HG03469 (cell line): Measurements from ENCODE around the gene ADAMTS18.

Experiments used
- ATAC-seq: cut with Tn5 transposase; IDR thresholded peaks from one replicate; pipeline ENCODE4 v1.9.1; 2021; ENCODE audit warnings: mild to moderate bottlenecking, moderate library complexity, moderate number of reproducible peaks; ENCODE audit not compliant: unreplicated experiment

Gene ADAMTS18

DNA sequence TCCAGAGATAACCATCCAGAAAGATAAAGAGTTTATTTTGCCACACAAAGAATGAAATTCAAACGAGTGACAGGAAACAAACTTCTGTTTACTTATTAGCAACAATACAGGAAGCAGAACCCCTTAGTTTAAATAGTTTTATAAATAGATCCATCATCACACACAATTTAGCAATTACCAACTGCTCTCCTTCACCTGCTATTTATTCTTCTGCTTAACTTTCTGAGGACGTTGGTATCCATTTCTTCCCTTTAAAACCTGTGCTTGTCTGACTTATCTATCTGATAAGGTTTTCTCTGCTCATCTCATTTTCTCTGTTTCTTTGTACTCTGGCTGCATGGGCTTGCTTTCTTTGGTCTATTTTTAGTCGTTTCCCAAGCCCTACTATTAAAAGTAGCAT is 4.3 kb upstream of the ADAMTS18 start:
- ATAC-seq = no peak

DNA sequence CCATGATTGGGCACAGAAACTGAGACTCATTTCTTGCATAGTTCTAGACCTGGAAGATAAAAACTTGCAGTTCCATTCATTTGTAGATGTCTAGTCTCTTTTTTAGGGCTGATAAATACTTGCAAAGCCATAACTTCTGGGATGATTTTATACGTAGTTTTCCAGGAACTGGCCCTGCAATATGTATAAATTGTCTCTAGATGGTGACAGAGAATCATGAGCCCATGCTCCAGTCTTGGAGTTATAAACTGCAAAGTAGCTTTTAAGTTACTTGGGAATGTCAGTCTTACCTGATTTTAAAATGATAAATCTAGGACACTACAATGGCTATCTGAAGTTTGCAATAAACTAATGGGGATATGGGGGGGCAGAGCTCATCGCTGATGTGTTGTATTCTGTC is 3.0 kb upstream of the ADAMTS18 start:
- ATAC-seq = no peak

DNA sequence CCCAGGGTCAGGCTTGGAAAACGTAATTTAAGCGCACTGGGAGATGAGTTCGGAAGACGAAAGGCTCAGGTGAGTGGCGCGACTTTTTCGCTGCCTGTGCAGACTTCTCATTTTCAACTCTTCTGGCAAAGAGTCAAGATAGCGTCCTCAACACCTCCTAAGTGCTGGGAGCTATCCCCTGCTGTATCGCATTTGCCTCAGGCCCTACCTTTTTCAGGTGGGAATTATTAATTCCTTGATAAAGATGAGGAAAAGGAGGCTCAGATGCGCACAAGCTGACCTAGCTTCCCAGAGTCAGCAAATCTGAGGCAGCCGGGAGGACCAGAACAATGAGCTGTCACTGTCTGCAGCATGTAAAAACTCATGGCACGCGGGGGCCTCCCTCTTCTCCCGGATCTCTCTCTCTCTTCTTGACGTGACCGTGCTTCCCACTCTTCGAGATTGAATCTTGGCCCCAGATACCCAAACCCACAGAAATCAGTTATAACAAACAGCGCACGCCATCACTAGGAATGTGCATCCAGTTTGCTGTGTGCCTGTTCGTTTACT is 512 bp upstream of the ADAMTS18 start:
- ATAC-seq = no peak

DNA sequence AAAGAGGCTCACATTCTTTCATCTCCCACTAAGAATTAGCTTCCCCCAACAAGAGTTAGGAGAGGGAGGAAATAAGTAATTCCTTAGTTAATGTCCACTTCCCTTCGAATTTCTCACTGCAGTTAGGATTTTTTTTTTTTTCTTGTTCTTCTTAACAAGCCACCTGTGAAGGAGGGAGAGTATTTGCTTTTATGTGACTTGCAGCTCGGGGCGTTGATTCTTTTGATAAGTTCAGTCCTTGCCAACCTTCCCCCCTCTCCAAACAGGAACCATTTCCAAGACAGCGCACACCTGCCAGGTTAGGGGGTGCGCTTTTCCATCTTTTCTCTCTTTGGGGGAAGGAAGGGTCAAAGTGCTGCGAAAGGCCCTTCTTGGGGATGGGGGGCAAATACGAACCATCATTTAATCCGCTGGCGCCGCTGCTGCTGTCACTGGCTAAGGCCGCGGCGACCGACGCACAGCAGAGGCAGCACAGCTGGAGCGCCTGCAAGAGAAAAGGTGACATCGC is 758 bp downstream of the ADAMTS18 start:
- no peak for ATAC-seq

DNA sequence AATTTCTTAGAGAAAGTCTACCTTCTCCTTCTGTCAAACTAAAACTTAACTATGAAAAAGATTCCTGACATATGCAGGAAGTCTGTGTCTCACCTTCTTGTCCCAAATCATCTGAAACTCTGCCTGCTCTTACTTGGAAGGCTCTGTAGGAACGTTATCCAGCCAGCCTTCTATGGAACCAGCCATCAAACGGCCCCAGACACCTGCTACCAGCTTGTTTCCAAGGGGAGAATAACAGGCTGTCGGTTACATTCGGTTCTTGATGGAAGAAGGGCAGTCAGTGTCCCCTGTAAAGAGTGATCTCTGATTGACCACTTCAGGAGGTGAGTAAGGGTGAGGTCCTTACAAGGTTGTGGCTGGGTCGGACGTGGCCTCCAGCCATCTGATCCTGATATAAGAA is 1.7 kb downstream of the ADAMTS18 start:
- ATAC-seq = no peak

DNA sequence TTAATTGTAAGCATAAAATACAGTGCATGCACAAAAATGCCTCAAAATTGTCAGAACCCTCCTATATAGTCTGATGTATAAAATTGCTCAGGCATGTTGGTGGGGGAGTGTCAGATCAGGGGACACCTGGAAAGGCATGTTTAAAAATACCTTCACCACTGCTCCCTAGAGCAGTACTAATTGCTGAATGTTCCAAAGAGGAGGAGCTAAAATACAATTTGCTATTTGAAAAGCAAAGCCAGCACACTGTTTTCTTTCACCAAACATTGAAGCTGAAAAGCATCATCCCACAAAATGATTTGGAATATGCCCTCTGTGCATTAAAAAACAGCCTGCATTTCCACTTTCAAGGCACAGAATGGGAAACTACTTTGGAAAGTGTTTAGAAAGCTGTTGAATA is 2.6 kb downstream of the ADAMTS18 start:
- no peak for ATAC-seq

DNA sequence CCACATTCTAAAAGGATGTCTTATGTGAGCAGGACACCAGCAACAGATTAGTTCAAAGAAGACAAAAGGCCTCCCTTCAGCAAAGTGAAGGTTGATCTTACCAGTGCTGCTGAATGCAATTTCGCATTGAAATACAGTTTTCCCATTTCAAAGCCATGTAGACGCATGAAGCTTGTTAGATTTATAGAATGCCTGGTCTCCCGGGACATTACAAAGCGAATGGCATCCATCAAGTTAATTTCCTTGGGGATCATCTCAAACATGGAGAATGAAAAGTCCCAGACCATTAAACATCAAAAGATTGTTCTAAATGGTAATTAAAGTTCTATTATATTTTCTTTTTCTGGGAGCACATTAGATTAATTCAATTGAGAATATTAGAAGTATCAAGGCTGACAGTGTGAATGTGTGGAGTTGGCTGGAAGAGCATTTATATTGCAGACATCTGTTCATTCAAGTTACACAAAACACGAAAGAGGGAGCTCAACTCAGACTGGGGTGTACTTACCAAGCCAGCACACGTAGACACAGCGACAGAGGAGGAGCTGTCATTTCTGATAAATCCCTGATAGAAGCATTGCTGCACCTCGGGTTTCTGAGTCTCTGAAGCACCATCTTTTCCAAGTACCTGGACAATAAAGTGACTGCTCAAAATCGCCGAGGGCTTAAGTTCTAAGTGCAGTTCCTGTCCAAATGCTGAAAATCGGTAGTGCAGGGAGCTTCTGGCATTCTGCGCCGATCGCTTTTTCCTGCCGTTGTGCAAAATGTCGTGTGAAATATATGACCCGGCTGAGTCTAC is 3.8 kb downstream of the ADAMTS18 start:
- no peak for ATAC-seq

DNA sequence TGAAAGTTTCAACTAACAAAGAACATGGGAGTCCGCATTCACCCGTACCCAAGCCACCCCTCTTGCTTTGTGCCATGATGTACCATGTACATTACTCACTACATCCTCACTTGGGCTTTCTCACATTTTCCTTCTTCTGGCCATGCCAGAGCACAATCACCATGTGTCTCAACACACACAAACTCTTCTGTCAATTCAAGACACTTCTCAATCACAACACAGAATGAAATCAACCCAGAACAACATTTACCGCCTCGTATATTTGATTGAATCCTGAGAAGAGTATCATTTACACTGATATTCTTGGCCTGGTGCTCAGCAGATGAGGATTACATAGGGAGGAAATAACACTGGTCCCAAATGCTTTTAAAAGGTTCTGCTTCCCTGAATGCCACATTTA is 4.5 kb downstream of the ADAMTS18 start:
- no peak for ATAC-seq

DNA sequence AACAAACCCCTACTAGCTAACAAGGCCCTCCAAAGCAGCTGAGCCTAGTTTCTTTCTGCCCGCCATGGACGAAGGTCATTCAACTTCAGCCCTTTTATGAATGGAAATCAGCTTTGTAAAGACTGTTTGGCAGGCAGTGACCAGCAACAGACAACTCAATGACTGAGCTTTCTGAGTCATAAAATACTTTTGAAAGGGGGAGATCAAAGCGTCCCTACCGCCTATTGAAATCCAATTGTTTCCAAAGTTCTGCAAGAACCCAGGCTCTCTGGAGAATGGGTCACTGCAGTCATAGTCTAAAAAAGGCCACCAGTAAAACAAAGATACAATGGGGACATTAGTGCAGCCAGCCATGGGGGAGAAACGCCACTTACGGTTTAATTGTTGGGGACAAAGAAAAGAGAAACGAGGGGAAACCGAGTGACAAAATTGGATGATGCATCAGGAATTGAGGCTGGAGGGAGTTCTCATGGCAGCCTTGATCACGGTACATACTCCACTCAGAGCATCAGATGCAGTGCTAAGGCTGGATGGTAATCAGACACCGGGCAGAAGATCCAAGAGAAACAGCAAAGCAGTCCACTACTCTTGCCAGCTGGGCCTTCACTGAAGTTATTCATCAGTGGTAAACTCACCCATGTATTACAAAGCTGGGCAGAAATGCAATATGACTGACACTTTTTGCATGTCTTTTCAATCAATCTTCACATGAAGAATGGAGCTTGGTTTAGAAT is 9.8 kb downstream of the ADAMTS18 start:
- ATAC-seq = no peak

DNA sequence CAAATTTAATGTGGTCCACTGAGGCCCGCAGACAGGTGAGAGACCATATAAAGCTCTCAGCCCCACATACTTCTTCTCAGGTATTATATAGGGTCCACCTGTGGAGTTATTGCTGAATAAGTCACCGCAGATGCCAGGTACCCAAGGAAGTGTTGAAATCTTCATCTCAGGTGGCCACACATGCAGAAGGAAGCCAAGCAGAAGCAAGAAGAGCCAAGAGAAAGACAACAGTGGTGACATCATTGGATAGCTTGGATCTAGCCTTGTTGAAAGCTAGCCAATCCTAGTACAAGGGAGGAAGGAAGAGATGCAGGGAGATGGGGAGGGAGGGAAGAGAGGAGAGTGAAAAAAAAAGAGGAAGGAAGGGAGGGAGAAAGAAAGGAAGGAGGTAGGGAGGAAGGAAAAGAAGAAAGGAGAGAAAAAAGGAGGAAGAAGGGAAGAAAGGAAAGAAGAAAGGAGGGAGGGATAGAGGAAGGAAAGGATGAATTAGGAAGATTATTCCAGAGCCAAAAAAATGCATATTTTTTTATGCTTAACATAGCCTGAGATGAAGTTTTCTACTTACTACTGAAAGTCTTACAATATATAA is 12.5 kb downstream of the ADAMTS18 start:
- ATAC-seq = no peak

DNA sequence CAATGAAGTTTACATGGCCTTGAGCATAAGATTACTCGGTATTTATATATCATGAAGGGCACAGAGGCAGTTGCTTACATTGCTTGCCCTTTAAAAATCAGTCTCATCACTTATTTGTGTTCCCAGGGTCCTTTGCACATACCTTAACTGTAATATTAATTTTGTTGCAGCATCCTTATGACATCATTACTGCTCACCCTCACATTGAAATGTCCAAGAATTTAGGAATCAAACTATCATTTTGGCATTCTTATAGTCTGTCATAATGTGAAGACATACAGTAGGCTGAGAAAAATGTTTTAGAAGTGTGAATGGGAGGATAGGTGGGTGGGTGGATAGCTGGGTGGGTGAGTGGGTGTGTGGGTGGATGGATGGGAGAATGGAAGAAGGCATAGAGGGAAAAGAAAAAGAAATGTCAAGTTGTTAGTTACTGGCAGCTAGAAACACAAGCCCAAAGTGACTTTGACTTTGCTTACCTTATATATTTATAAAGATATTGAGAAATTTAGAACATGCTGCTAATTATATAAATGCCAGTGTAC is 17.8 kb downstream of the ADAMTS18 start:
- no peak for ATAC-seq

DNA sequence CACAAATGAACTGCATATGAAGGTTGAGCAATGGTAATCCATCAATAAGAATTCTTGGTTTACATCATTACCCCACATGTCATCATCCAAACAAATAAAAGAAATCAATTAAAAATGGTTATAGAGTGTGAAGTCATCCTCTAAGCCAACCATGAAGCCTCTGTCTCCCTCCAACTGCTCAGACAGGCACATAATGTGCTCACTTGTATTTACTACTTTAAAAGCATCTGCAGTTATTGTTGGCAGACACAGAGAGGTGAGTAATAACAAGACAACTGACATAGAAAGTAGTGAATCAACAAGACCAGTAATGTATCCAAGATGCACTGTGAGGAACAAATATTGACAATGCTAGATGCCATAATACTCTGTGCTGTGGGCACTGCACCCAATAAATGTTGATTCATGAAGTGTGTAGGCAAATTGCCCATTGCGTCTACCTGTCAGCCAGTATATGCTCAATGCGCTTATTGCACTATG is 20.0 kb downstream of the ADAMTS18 start:
- no peak for ATAC-seq

DNA sequence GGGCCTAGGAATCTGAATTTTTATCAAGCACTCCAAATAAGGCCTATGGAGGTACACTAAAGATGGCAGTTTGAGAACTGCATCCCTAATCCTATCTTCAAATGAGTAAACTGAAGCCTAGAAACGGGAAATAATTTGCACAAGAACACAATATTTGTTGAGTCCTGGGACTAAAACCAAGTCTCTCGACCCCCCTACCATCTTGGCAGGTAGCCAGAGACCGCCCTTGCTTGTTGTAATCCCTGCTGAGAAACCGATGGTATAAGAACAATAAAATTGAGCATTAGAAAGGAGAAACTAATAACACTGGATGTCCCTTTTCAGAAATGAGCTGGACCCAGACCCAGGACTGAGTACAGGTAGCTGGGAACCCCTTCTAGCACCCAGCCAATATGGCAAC is 24.4 kb downstream of the ADAMTS18 start:
- no peak for ATAC-seq

DNA sequence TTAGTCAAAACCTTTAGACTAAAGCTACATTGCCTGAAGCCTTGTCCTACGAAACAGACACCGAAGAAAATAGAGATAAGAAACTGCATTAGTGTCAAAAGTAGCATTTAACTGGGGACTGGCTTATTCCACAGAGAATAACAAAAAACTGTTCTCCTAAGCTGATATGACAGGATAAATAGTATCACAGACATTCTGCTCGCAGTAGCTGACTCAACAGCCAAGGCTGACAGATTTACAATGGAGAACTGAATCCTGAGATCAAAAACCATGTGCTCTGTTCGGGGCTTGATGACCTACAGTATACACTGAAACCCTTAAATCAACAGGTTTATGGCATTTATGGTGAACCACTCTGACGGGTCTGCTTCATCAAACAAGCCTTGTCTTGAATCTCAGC is 25.5 kb downstream of the ADAMTS18 start:
- no peak for ATAC-seq

DNA sequence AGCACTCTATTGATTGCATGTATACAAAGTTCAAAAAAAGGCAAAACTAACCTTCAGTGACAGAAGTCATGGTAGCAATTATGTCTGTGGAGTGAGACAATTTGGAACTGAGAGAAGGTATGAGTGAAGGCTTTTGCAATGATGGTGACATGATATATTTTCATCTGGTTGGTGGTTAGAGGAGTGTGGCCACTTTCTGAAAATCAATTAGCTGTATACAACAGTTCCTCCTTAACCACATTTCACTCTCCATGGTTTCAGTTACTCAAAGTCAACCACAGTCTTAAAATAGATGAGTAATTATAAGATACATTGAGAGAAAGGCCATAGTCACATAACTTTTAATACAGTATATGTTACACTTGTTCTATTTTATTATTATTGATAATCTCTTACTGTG is 26.2 kb downstream of the ADAMTS18 start:
- ATAC-seq = peak; percentile 91

DNA sequence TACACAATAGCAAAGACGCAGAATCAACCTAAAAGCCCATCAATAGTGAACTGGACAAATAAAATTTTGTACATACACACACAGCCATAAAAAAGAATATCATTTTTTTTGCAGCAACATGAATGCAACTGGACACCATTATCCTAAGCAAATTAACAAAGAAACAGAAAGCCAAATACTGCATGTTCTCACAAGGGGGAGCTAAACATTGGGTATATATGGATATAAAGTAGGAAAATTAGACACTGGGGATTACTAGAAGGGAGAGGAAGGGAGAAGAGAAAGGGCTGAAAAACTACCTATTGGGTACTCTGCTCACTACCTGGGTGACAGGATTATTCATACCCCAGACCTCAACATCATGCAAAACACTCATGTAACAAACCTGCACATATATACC is 28.2 kb downstream of the ADAMTS18 start:
- no peak for ATAC-seq

DNA sequence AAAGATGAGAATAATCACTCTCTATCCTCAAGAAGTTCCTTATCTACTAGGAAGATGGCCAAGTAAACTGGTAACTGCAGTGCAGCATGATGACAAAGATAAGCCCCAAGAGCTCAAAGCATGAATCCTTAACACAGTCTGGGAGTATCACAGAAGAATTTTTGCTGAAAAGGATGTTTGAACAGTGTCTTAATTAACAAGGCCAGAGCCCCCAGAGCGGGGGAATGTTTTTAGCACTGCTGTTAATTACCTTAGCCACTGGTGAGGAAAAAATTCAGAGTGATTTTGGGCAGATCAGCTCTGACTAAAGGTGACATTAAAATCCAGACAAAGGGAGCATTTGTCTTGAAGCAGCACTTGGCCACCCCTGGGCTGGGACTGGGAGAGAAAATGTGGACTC is 30.1 kb downstream of the ADAMTS18 start:
- no peak for ATAC-seq

DNA sequence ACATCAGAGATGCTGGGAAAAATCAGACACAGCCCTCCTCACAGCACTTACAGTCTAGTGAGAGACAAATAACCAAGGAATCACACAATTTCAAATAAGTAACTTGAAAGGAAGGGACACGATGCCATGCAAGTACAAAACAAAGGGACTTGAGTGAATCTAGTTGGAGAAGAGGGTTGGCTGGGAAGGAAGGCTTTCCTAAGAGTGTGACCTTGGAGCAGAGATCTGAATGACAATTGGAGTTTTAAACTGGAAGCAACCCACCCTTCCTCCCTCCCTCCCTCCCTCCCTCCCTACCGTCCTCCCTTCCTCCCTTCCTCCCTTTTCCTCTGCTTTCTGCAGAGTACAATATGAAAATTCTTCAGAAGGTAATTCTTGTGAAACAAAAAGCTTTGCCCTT is 31.1 kb downstream of the ADAMTS18 start:
- ATAC-seq = no peak

DNA sequence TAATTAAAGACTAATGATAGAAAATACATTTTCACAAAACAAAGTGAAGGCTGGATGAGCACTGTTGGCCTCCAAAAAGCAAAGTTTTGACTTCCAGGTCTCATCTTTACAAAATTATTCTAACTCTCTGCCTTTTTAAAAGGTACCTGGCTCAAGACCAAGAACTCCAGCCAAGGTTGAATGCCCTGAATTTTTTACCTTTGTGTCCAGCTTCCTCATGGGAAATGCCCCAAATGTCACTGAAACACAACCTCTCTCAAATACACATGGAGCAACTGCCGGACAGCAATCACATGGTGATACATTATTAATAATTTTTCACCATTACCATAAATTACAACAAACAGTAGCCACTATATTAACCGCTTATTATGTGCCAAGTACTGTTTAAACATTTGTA is 32.2 kb downstream of the ADAMTS18 start:
- no peak for ATAC-seq

DNA sequence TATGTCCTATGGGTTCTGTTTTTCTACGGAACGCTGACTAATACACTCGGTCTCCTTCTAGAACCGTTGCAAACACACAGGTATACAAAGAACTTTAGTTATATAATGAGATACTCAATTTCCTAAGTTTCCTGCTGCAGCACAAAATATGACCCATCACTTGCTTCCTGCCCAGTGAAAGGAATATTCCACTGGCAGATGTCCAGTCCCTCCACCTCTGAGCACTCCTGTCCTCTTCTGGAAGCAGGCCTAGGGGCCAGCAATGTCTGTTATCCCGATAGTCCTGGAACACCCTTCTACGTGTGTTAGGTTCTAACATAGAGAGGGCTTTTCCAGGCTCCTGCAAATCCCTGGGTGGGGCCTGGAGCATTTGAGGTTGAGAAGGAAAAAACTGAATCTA is 32.7 kb downstream of the ADAMTS18 start:
- ATAC-seq = no peak

DNA sequence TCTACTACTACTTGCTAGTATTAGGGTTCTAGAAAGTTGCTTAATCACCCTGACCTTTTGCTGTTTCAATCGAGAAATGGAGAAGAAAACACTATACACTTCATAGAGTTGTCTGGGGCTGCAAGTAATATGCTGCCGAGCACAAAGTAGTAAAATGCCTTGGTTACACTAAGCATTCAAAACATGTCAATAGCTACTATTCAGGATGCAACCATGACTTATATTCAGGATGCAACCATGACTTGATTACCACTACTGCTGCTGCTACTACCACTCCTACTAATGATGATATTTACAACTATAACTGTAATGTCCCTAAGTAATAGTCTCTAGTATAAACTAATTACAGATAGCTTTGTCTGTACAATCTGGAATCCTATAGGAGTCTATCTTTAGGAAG is 35.3 kb downstream of the ADAMTS18 start:
- no peak for ATAC-seq
